OCI-LY3 (cell line): ENCODE data around the gene SERBP1.

Experiments
- CTCF ChIP-seq: fragments of 200-600, 300-600 bp; sonication (generic); IDR thresholded peaks from 2 replicates; pipeline ENCODE4 v1.5.1; 2014; ENCODE audit warnings: antibody characterized with exemption, low read length, low read depth
- EZH2phosphoT487 ChIP-seq: fragments of 200-600 bp; shearing (Covaris generic); IDR thresholded peaks from 2 replicates; pipeline ENCODE4 v1.6.1; 2018; ENCODE audit warnings: antibody characterized with exemption, mixed run types, low read depth

- no peak for TF ChIP-seq CTCF
- TF ChIP-seq EZH2phosphoT487: no peak
Measured at GRCh38 chr1:67394548-67394947, 35.7 kb downstream of the SERBP1 start.
